Uterus (tissue), 2 donors: ENCODE measurements around the gene NFATC1.

ENCODE experiments used
- POLR2A ChIP-seq, 2 donors: fragments of 450-650 bp; IDR thresholded peaks; one replicate each; pipeline ENCODE4 v1.6.1; 2016; ENCODE audit warnings: antibody characterized with exemption in 2 of 2, mild to moderate bottlenecking in 1 of 2, moderate library complexity in 1 of 2
- TF ChIP-seq, protein P1 (sequence below), 4 experiments: fragments of 200-600 bp in 2 of 4; fragments of 450-650 bp in 2 of 4; sonication (generic) in 2 of 4; IDR thresholded peaks; one replicate each; pipeline ENCODE4 v1.5.1; 2016 to 2019; ENCODE audit warnings: antibody characterized with exemption in 4 of 4, mild to moderate bottlenecking in 2 of 4, moderate library complexity in 1 of 4

- TF ChIP-seq, protein P1, sequence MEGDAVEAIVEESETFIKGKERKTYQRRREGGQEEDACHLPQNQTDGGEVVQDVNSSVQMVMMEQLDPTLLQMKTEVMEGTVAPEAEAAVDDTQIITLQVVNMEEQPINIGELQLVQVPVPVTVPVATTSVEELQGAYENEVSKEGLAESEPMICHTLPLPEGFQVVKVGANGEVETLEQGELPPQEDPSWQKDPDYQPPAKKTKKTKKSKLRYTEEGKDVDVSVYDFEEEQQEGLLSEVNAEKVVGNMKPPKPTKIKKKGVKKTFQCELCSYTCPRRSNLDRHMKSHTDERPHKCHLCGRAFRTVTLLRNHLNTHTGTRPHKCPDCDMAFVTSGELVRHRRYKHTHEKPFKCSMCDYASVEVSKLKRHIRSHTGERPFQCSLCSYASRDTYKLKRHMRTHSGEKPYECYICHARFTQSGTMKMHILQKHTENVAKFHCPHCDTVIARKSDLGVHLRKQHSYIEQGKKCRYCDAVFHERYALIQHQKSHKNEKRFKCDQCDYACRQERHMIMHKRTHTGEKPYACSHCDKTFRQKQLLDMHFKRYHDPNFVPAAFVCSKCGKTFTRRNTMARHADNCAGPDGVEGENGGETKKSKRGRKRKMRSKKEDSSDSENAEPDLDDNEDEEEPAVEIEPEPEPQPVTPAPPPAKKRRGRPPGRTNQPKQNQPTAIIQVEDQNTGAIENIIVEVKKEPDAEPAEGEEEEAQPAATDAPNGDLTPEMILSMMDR (IDR thresholded peaks at IDR 0.05): no peak
- no peak for TF ChIP-seq POLR2A (IDR thresholded peaks at IDR 0.05)
Observed at GRCh38 chr18:79392226-79392625, 3.5 kb upstream of the NFATC1 start.
